Heart left ventricle (tissue), 13 donors: ENCODE measurements around the gene SPECC1.

Experiments
- CTCF ChIP-seq, 12 donors: fragments of 200-600 bp; sonication (generic) in 4 of 12; IDR thresholded peaks; one replicate each; pipeline versions ENCODE4 v1.5.0 to v1.8.0; 2018 to 2022; ENCODE audit warnings: antibody characterized with exemption in 12 of 12, mild to moderate bottlenecking in 5 of 12
- POLR2A ChIP-seq, 2 donors: fragments of 450-650 bp; IDR thresholded peaks; one replicate each; pipeline ENCODE4 v1.6.1; 2017; ENCODE audit warnings: antibody characterized with exemption in 2 of 2, mild to moderate bottlenecking in 2 of 2, moderate library complexity in 2 of 2
- donor health status: ischemic (EF 13 %, LVEDD 7.1; RV severe dilation, severe dysfunction).
- donor health status: DM: no; HTN: yes; CAD: no.
- donor health status: DM: no; HTN: no; CAD: no.
- donor health status: ischemic (EF 25% LVEDD 6.9; RV normal size, moderate dysfunction).
- donor health status: ischemic (EF 25% LVEDD 5.7; RV mildly dilated, moderate dysfunction).
- donor health status: ischemic (EF 35%, LVEDD 5.7; RV mildly dilated, moderate dysfunction).
- donor health status: nonischemic (EF 11% LVEDD 7.7; RV severe dilation, severe dysfunction).
- donor health status: DM: yes; HTN: yes; CAD: no.
- donor health status: PGD.
- donor health status: ischemic (EF 29% LVEDD 5.4; RV normal size, mild dysfunction).
- donor health status: nonischemic (EF 23%, LVEDD 6.1; RV moderate dilation, normal function).

DNA sequence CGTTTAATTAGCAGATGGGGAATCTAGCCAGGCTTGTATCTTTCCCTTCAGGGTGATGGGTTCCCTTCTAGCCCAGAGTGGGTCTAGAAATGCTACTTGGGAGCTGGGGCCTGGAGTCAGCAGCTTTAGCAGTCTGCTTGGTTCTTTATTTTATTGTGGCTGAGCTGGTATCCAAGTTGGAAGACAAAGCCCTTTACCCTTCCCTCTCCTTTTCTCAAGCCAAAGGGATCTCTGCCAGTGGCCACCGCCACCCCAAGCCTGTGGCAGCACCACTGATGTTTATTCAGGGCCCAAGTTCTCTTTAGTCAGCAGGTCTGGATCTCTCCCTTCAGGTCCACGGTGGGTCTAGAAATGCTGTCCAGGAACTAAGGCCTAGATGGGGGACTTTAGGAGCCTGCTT, 215.2 kb downstream of the SPECC1 start:
- TF ChIP-seq CTCF (IDR thresholded peaks at IDR 0.05) (no peak), POLR2A (IDR thresholded peaks at IDR 0.05) (no peak)
